Esophagus squamous epithelium (tissue), 4 donors: ENCODE results near the gene FAM156A.
"Not testable (repeated sequence)": the region's sequence is repeated elsewhere in the genome, so short reads cannot be mapped to it uniquely, and the experiment has no call there.

Experiments
- CTCF ChIP-seq, 6 experiments: fragments of 450-650 bp in 4 of 6; fragments of 200-600 bp in 2 of 6; sonication (generic) in 2 of 6; IDR thresholded peaks; one replicate each; pipeline ENCODE4 v1.5.1; 2016 to 2019; ENCODE audit warnings: antibody characterized with exemption in 6 of 6, mild to moderate bottlenecking in 4 of 6, moderate library complexity in 4 of 6
- POLR2A ChIP-seq, 4 donors: fragments of 450-650 bp; IDR thresholded peaks; one replicate each; pipeline ENCODE4 v1.6.1; 2017; ENCODE audit warnings: antibody characterized with exemption in 4 of 4, mild to moderate bottlenecking in 4 of 4, moderate library complexity in 3 of 4

DNA sequence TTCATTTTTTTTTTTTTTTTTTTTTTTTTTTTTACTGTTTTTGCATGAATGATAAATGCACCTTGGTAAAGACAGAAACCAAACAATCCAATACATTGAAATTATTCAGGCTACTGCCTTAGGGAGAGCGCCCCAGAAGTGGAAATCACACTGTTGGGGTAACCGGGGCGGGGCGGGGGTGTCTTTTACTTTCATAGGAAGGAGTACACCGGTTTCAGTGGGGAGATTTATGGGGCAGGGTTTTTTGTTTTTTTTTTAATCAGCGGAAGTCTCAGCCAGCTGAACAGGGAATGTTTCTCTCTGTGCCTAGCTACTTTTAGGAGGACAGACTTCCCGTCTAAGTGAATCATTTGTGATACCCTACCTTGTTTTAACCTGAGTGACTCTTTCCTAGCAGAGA is 643 bp upstream of the FAM156A start:
- not testable (repeated sequence) for TF ChIP-seq CTCF, POLR2A (IDR thresholded peaks at IDR 0.05)
